ENCODE results near the gene ZNF548. TPM values are rescaled to one million over a fixed set of nuclear protein-coding genes. Genes with fewer than 3 reads are reported as not detected.
A peak's percentile ranks its signal among the peaks of the same experiment; 100 is the strongest.

Gene ZNF548
- total RNA-seq, 2 donors from 2014 or later = 6.5 to 7.6 TPM

- Histone ChIP-seq H3K4me3 (no peak overlapping the region), H3K27ac (no peak overlapping the region), H3K9ac (ENCODE audit: low read depth in 2 of 2, low read length in 2 of 2) (no peak overlapping the region), H3K4me1 (no peaks in the 10 kb centered on the region), H3K9me3 (no peaks in the 10 kb centered on the region), H3K27me3 (no peaks in the 10 kb centered on the region), H3K36me3 (no peaks in the 10 kb centered on the region)
- intact Hi-C loops (cut with DNase I) = no loop called here
- no peak for DNase-seq
- TF ChIP-seq CTCF (IDR thresholded peaks at IDR 0.05) = no peak
Measured at GRCh38 chr19:57380923-57381322, 8.7 kb upstream of the ZNF548 start.

GRCh38 chr19:57382806-57383488, 6.7 kb upstream of the ZNF548 start:
- Histone ChIP-seq H3K9ac (ENCODE audit: low read depth in 2 of 2, low read length in 2 of 2) (no peak overlapping the region), H3K9me3 (no peaks in the 10 kb centered on the region)
- intact Hi-C loops (cut with DNase I) = no loop called here

GRCh38 chr19:57389194-57389729, 392 bp upstream of the ZNF548 start:
- TF ChIP-seq CTCF (IDR thresholded peaks at IDR 0.05) = no peak
- intact Hi-C loops (cut with DNase I) = no loop called here
- Histone ChIP-seq H3K9me3 (no peaks in the 10 kb centered on the region), H3K27me3 (no peaks in the 10 kb centered on the region), H3K9ac (ENCODE audit: low read depth in 2 of 2, low read length in 2 of 2) (peak overlapping the region in 1 of 2 donors; percentile 82), H3K36me3 (no peaks in the 10 kb centered on the region), H3K27ac (peak overlapping the region; percentile 65), H3K4me3 (peak overlapping the region; percentile 53), H3K4me1 (no peaks in the 10 kb centered on the region)
- DNase-seq = no peak

More at GRCh38 chr19:57382806-57383488, 6.7 kb upstream of the ZNF548 start:
- H3K4me3 ChIP-seq = no peak overlapping the region
- no peaks in the 10 kb centered on the region for H3K27me3 ChIP-seq
- TF ChIP-seq CTCF (IDR thresholded peaks at IDR 0.05) = no peak
- H3K4me1 ChIP-seq = no peaks in the 10 kb centered on the region
- DNase-seq = no peak
- no peaks in the 10 kb centered on the region for H3K36me3 ChIP-seq
- H3K27ac ChIP-seq = no peak overlapping the region

- intact Hi-C loops (cut with DNase I) = no loop called here
- Histone ChIP-seq H3K36me3 (peaks cover 12% of the 10 kb centered on the region), H3K4me3 (no peak overlapping the region), H3K27ac (no peak overlapping the region), H3K27me3 (no peaks in the 10 kb centered on the region), H3K9ac (ENCODE audit: low read depth in 2 of 2, low read length in 2 of 2) (no peak overlapping the region), H3K4me1 (no peaks in the 10 kb centered on the region), H3K9me3 (no peaks in the 10 kb centered on the region)
- no peak for DNase-seq
- TF ChIP-seq CTCF (IDR thresholded peaks at IDR 0.05) = no peak
Measured at GRCh38 chr19:57395710-57396109, 6.1 kb downstream of the ZNF548 start.

- intact Hi-C loops (cut with DNase I) = no loop called here
- no peak for DNase-seq
- no peak overlapping the region for H3K4me3 ChIP-seq
- no peak overlapping the region for H3K27ac ChIP-seq
- no peaks in the 10 kb centered on the region for H3K4me1 ChIP-seq
- H3K9ac ChIP-seq (ENCODE audit: low read depth in 2 of 2, low read length in 2 of 2) = no peak overlapping the region
- no peaks in the 10 kb centered on the region for H3K9me3 ChIP-seq
- no peak for TF ChIP-seq CTCF (IDR thresholded peaks at IDR 0.05)
- H3K27me3 ChIP-seq = no peaks in the 10 kb centered on the region
- H3K36me3 ChIP-seq = peaks cover 12% of the 10 kb centered on the region
Measured at GRCh38 chr19:57398868-57399267, 9.2 kb downstream of the ZNF548 start.

All from colonic mucosa (tissue), 4 donors.